Breast epithelium (tissue), 3 donors: ENCODE data around the gene CLEC5A.

Experiments
- POLR2A ChIP-seq: fragments of 450-650 bp; IDR thresholded peaks from one replicate; pipeline ENCODE4 v1.6.1; 2016; ENCODE audit warnings: antibody characterized with exemption, mild to moderate bottlenecking, moderate library complexity
- POLR2AphosphoS5 ChIP-seq, 3 donors: sonication (generic); formaldehyde crosslinking; IDR thresholded peaks; one replicate each; pipeline ENCODE4 v1.6.1; 2017; ENCODE audit warnings: antibody characterized with exemption in 3 of 3
- TF ChIP-seq, protein P1 (sequence below), 3 donors: fragments of 450-650 bp; IDR thresholded peaks; one replicate each; pipeline ENCODE4 v1.5.1; 2016 to 2017; ENCODE audit warnings: antibody characterized with exemption in 3 of 3, mild to moderate bottlenecking in 3 of 3, moderate library complexity in 3 of 3

GRCh38 chr7:141991140-141991539, 44.4 kb upstream of the CLEC5A start:
- TF ChIP-seq, protein P1, sequence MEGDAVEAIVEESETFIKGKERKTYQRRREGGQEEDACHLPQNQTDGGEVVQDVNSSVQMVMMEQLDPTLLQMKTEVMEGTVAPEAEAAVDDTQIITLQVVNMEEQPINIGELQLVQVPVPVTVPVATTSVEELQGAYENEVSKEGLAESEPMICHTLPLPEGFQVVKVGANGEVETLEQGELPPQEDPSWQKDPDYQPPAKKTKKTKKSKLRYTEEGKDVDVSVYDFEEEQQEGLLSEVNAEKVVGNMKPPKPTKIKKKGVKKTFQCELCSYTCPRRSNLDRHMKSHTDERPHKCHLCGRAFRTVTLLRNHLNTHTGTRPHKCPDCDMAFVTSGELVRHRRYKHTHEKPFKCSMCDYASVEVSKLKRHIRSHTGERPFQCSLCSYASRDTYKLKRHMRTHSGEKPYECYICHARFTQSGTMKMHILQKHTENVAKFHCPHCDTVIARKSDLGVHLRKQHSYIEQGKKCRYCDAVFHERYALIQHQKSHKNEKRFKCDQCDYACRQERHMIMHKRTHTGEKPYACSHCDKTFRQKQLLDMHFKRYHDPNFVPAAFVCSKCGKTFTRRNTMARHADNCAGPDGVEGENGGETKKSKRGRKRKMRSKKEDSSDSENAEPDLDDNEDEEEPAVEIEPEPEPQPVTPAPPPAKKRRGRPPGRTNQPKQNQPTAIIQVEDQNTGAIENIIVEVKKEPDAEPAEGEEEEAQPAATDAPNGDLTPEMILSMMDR (IDR thresholded peaks at IDR 0.05) = no peak
- no peak for TF ChIP-seq POLR2A
- TF ChIP-seq POLR2AphosphoS5 (IDR thresholded peaks at IDR 0.05) = no peak
